Skin epidermis (tissue), 12 donors: ENCODE data around the gene SNRPA1.
"Not testable (repeated sequence)": the region's sequence is repeated elsewhere in the genome, so short reads cannot be mapped to it uniquely, and the experiment has no call there.

ENCODE experiments used
- H3K27ac ChIP-seq, 21 experiments: fragments of 200-600 bp; sonication (generic) in 11 of 21; one replicate each; pipeline ENCODE4 v1.5.0; 2020; ENCODE audit warnings: mild to moderate bottlenecking in 3 of 21, inconsistent platforms in 2 of 21, moderate library complexity in 2 of 21
- H3K4me3 ChIP-seq, 7 experiments: fragments of 200-600 bp; sonication (generic) in 2 of 7; one replicate each; pipeline ENCODE4 v1.5.0; 2020; ENCODE audit warnings: inconsistent platforms in 2 of 7, mild to moderate bottlenecking in 2 of 7, moderate library complexity in 1 of 7

The SNRPA1 gene

GRCh38 chr15:101305820-101306255 is 10.8 kb upstream of the SNRPA1 start:
- no peak overlapping the region for H3K4me3 ChIP-seq
- H3K27ac ChIP-seq = no peak overlapping the region

- Histone ChIP-seq H3K27ac (no peak overlapping the region), H3K4me3 (no peak overlapping the region)
Observed at GRCh38 chr15:101303408-101303807, 8.4 kb upstream of the SNRPA1 start.

GRCh38 chr15:101296418-101297405 is 1.7 kb upstream of the SNRPA1 start:
- Histone ChIP-seq H3K27ac (peak overlapping the region in 2 of 21 experiments; percentile 21 to 96), H3K4me3 (no peak overlapping the region)

DNA sequence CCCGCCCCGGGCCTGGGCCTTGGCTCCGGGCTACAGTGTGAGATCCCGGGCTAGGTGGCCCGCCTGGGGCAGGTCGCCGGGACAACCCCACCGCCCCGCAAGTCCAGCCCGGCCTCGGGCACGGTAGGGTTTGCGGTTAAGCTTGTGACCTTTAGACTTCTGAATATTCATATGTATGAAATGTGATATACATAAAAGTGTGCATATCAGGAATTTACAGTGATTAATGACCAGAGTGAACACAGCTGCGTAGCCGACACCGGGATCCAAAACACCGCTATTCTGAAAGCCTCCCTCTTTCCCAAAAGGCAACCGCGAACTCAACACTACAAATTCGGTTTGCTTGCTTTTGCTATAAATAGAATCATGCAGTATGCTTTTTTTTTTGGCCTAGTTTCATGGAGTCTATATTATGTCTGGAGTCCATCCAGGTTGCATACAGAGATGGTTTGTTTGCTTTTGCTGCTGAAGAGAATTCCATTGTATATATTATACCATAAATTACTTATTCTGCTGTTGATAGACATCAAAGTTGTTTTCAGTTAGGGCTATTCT is 636 bp upstream of the SNRPA1 start:
- peak overlapping the region; percentile 70 to 98 (median 93) for H3K27ac ChIP-seq
- H3K4me3 ChIP-seq = peak overlapping the region; percentile 72 to 98 (median 85)

- Histone ChIP-seq H3K27ac (peak overlapping the region in 2 of 21 experiments; percentile 28 to 92), H3K4me3 (peak overlapping the region in 4 of 7 experiments; percentile 72 to 98 (median 88))
Observed at GRCh38 chr15:101293122-101293521, 1.9 kb downstream of the SNRPA1 start.

- H3K27ac ChIP-seq = peak overlapping the region in 1 of 21 experiments; percentile 24
- H3K4me3 ChIP-seq = no peak overlapping the region
Observed at GRCh38 chr15:101288905-101289513, 6.0 kb downstream of the SNRPA1 start.

DNA sequence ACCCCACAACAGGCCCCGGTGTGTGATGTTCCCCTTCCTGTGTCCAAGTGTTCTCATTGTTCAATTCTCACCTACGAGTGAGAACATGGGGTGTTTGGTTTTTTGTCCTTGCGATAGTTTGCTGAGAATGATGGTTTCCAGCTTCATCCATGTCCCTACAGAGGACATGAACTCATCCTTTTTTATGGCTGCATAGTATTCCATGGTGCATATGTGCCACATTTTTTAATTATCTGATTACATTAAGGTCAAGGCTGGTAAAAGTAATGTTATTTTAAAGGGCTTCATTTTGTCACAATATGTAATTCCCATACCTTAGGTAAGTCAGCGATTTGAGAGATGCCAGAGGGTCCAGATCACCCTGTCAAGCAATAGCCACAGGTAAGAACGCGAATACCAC is 7.7 kb downstream of the SNRPA1 start:
- not testable (repeated sequence) for H3K27ac ChIP-seq, H3K4me3 ChIP-seq

DNA sequence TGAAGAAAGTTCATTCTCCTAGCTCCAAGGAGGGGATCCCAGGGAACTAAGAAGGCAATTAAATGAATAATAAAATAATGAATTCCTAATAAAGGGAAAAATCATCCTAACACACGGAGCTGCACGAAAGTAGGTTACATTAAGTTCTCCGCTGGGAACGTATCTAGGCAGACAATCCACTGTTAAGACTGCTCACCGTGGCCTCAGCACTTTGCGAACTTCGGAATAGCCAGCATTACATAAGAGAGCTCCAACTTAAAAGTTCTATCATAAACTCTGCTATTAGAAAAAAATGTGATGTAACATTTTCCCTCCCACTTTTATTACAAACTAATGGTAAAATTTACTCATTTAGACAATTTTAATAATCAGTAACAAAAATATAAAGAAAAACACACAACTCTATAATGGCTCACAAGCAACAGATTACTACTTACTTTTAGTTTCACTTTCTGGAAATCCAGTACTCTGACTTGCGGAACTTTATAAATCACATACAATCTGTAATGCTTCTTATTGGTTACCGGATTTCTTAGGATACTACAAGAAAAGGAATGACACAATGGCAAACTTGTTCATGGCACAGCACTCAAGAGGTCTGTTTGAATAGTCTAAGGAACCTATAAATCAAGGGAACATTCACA is 8.5 kb downstream of the SNRPA1 start:
- H3K27ac ChIP-seq = no peak overlapping the region

GRCh38 chr15:101283931-101284330 is 11.1 kb downstream of the SNRPA1 start:
- Histone ChIP-seq H3K27ac (no peak overlapping the region), H3K4me3 (no peak overlapping the region)

More for the DNA sequence above, 8.5 kb downstream of the SNRPA1 start:
- H3K4me3 ChIP-seq = no peak overlapping the region

- Histone ChIP-seq H3K4me3 (no peak overlapping the region), H3K27ac (no peak overlapping the region)
Observed at GRCh38 chr15:101280007-101280406, 15.0 kb downstream of the SNRPA1 start.

- Histone ChIP-seq H3K4me3 (peak overlapping the region; percentile 72 to 100 (median 79)), H3K27ac (peak overlapping the region in 14 of 21 experiments; percentile 52 to 95 (median 90))
Observed at GRCh38 chr15:101277943-101278564, 17.0 kb downstream of the SNRPA1 start.

- Histone ChIP-seq H3K27ac (peak within 1 kb of the TSS; percentile 31 to 95 (median 90)), H3K4me3 (peak within 1 kb of the TSS; percentile 72 to 100 (median 79))
Observed at GRCh38 chr15:101277038-101277822, 17.8 kb downstream of the SNRPA1 start, which contains the start of gene SELENOS. Gene SELENOS, minus strand, starts transcription at chr15:101277485. Its CDS starts 68 bp downstream, at chr15:101277417.

- Histone ChIP-seq H3K4me3 (peak overlapping the region; percentile 72 to 100 (median 79)), H3K27ac (peak overlapping the region; percentile 31 to 95 (median 90))
Observed at GRCh38 chr15:101276501-101277037, 18.5 kb downstream of the SNRPA1 start.

DNA sequence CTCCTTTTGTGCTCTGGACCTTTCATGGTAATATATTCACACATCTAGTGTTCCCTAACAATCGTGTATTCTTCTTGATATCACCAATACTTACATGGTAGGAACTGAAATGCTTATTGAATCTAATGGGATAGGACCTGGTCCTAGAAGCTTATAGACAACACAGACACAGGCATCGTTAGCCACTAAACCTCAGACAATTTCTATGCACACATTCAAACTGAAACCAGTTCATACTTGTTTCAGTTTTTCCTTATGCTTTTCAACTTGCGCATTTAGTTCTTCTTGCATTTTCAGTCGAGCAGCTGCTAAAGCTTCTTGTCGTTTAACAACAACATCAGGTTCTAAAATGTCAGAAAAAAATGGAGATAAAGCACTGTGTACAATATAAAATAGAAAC is 20.0 kb downstream of the SNRPA1 start:
- Histone ChIP-seq H3K4me3 (no peak overlapping the region), H3K27ac (no peak overlapping the region)

GRCh38 chr15:101273534-101273933 is 21.5 kb downstream of the SNRPA1 start:
- Histone ChIP-seq H3K4me3 (no peak overlapping the region), H3K27ac (no peak overlapping the region)

GRCh38 chr15:101272584-101272983 is 22.5 kb downstream of the SNRPA1 start:
- Histone ChIP-seq H3K4me3 (no peak overlapping the region), H3K27ac (no peak overlapping the region)

DNA sequence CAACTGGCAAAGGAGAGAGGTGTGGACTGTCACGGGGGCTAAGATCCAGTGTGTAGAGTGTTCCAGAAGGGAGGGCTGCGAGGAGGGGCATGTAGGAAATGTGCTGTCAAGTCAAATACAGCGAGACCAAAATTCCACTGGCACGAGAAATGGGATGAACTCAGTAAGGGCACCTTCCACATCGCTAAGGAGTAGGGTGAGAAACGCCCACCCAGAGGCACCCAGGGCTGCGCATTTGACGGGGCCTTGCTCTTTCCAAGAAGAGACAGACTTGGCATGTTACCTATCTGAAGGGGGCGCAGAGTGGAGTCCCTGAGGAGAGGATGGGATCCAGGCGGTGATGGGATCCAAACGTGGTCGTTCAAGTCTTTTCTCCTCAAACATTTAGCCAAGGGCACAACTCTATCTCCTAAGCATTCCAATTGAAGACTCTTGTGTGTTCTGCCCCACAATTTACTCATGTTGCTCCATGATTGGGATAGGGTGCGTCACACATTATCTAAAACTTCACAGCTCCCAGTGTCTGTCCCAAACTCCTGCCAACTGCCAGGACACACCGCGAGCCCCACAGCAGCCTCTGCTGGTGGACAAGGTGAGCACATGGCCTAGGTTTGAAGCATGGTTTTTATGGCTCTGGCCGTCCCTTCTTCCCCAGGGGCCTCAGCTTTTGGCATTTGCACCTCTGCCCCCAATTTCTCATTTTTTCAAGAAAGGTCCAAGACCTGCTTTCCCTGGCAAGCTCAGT is 25.4 kb downstream of the SNRPA1 start:
- Histone ChIP-seq H3K27ac (no peak overlapping the region), H3K4me3 (no peak overlapping the region)
